GM20431 (cell line): ENCODE measurements around the gene SEPTIN2.
"Not testable (repeated sequence)": the region's sequence is repeated elsewhere in the genome, so short reads cannot be mapped to it uniquely, and the experiment has no call there.

ENCODE experiments used
- in situ Hi-C: fragments of 300-500 bp; cut with MseI, MboI; formaldehyde crosslinking; loops from one replicate; pipeline ENCODE4 v1.15.0; 2020; ENCODE audit warnings: low sequenced_read_pairs; ENCODE audit not compliant: unreplicated experiment

SEPTIN2 gene

GRCh38 chr2:241375300-241375699, 59.6 kb downstream of the SEPTIN2 start:
- in situ Hi-C loops: no loop called here

GRCh38 chr2:241376808-241377207, 61.1 kb downstream of the SEPTIN2 start:
- in situ Hi-C loops: no loop called here

DNA sequence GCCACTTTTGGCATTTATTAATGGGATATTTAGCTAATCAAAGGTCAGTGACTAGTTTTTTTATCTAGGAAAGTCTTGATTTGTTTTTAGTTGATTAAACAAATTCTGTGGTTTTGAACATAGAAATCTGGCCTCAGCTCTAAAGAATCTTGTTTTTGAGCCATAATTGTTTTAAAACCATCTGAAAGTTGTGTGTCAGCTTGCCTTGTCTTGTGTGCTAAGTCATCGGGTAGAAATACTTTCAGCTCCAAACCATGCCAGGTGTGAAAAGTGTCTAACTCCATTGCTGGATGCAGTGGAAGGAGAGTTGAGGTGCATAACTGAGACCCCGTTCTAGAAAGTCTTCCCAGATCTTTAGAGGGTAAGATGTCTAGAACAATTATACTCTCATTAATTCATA, 63.1 kb downstream of the SEPTIN2 start:
- in situ Hi-C loops: no loop called here

- in situ Hi-C loops: no loop called here
Measured at GRCh38 chr2:241379481-241380480, 64.1 kb downstream of the SEPTIN2 start.

GRCh38 chr2:241381872-241382271, 66.1 kb downstream of the SEPTIN2 start:
- in situ Hi-C loops: no loop called here

DNA sequence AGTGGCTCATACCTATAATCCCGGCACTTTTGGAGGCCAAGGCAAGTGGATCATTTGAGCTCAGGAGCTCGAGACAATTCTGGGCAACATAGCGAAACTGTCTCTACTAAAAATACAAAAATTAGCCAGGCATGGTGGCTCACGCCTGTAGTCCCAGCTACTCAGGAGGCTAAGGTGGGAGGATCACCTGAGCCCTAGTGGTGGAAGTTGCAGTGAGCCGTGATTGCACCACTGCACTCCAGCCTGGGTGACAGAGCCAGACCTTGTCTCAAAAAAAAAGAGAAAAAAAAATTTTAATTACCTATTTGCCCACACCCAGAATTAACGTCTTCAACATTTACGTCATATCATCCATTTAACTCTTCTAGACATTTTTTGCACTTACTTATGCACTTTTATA, 69.7 kb downstream of the SEPTIN2 start:
- in situ Hi-C loops: not testable (repeated sequence)

- in situ Hi-C loops: no loop called here
Measured at GRCh38 chr2:241386519-241386918, 70.8 kb downstream of the SEPTIN2 start.

- in situ Hi-C loops: no loop called here
Measured at GRCh38 chr2:241389697-241390096, 74.0 kb downstream of the SEPTIN2 start.

GRCh38 chr2:241390301-241391206, 74.8 kb downstream of the SEPTIN2 start:
- in situ Hi-C loops: no loop called here

- in situ Hi-C loops: no loop called here
Measured at GRCh38 chr2:241391892-241392665, 76.4 kb downstream of the SEPTIN2 start.

- in situ Hi-C loops: not testable (repeated sequence)
Measured at GRCh38 chr2:241392753-241393152, 77.0 kb downstream of the SEPTIN2 start.

- in situ Hi-C loops: no loop called here
Measured at GRCh38 chr2:241393524-241394196, 77.9 kb downstream of the SEPTIN2 start.

- in situ Hi-C loops: not testable (repeated sequence)
Measured at GRCh38 chr2:241396809-241397208, 81.1 kb downstream of the SEPTIN2 start.

DNA sequence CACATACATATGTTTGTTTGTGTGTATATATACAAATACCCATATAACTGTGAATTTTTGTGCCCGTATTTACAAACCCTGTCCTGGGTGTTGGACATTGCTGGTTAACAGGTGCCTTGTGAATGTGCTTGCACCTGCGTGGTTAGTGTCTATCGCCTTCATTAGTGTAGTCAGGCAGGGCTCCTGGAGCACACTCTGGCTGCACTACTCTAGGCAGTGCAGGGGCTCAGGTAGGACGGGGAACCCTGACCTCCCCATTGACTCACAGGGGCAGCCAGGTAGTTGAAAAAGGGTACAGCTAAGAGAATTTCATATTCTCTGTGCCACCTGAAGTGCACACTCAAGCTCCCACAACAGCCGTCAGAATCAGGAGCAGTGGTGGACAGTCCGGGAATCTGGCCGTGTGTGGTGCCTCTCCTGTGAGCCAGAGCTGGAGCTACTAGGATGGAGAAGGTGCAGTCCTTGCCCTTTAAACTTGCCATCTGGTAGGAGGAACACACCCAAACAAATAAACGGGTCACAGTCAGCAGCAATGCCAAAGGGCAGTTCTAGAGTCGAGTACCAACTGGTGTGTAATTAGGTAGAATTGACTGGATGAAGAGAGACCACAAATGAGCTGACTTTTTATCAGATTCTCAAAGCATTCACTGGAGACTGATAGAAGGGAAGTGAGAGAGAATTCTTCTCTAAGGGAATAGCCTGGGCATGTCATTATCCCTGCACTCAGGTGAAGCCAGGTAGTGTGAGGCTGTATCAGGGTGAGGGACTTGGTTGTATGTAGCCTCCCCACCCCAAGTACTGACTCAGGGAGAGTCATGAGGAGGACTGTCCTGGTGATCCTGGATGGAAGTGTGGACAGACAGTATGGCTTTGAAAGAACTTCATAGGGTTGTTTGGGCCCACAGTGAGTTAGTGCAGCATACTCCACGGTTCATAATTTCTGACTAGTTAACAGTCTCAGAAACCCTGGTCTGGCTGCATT, 84.5 kb downstream of the SEPTIN2 start:
- in situ Hi-C loops: no loop called here
